NCI-H2107 treated with DMSO at 0.1 percent for 48 hours (cell line): ENCODE data around the gene SLC25A25.
"Not testable (repeated sequence)": the region's sequence is repeated elsewhere in the genome, so short reads cannot be mapped to it uniquely, and the experiment has no call there.

ENCODE experiments used
- DNase-seq: peaks from one replicate; lab custom pipeline; 2025; ENCODE audit not compliant: unreplicated experiment; lab: John Stamatoyannopoulos, UW

The SLC25A25 gene

GRCh38 chr9:128067645-128068385 lies at the start of gene SLC25A25:
Gene SLC25A25, plus strand, starts transcription at chr9:128068232. Its CDS starts 88 bp downstream, at chr9:128068320.
- peak; percentile 93 for DNase-seq

GRCh38 chr9:128020692-128021091 lies 47.3 kb upstream of the SLC25A25 start:
- DNase-seq = no peak

GRCh38 chr9:128021098-128021497 lies 46.9 kb upstream of the SLC25A25 start:
- DNase-seq = no peak

GRCh38 chr9:128022886-128023285 lies 45.1 kb upstream of the SLC25A25 start:
- DNase-seq = no peak

- not testable (repeated sequence) for DNase-seq
Measured at GRCh38 chr9:128023671-128024070, 44.4 kb upstream of the SLC25A25 start.

GRCh38 chr9:128024761-128025308 lies 43.2 kb upstream of the SLC25A25 start:
- DNase-seq = no peak

GRCh38 chr9:128025736-128026135 lies 42.3 kb upstream of the SLC25A25 start:
- DNase-seq = no peak

- DNase-seq = no peak
Measured at GRCh38 chr9:128026255-128026772, 41.7 kb upstream of the SLC25A25 start.

- no peak for DNase-seq
Measured at GRCh38 chr9:128026773-128027541, 41.1 kb upstream of the SLC25A25 start.

- DNase-seq = no peak
Measured at GRCh38 chr9:128027705-128028104, 40.3 kb upstream of the SLC25A25 start.

GRCh38 chr9:128033609-128034008 lies 34.4 kb upstream of the SLC25A25 start:
- DNase-seq = no peak

GRCh38 chr9:128034821-128035652 lies 33.0 kb upstream of the SLC25A25 start:
- peak; percentile 83 for DNase-seq

GRCh38 chr9:128036522-128036921 lies 31.5 kb upstream of the SLC25A25 start:
- not testable (repeated sequence) for DNase-seq

- not testable (repeated sequence) for DNase-seq
Measured at GRCh38 chr9:128040783-128041182, 27.2 kb upstream of the SLC25A25 start.

- DNase-seq = no peak
Measured at GRCh38 chr9:128042043-128042442, 26.0 kb upstream of the SLC25A25 start.

- DNase-seq = no peak
Measured at GRCh38 chr9:128043467-128043868, 24.6 kb upstream of the SLC25A25 start.

GRCh38 chr9:128045409-128045808 lies 22.6 kb upstream of the SLC25A25 start:
- DNase-seq = not testable (repeated sequence)

- no peak for DNase-seq
Measured at GRCh38 chr9:128045831-128046230, 22.2 kb upstream of the SLC25A25 start.

- DNase-seq = no peak
Measured at GRCh38 chr9:128047231-128047630, 20.8 kb upstream of the SLC25A25 start.

GRCh38 chr9:128048663-128049062 lies 19.4 kb upstream of the SLC25A25 start:
- DNase-seq = no peak

- no peak for DNase-seq
Measured at GRCh38 chr9:128049843-128050242, 18.2 kb upstream of the SLC25A25 start.
